ENCODE results near the gene VWA5B1.
A peak's percentile ranks its signal among the peaks of the same experiment; 100 is the strongest.

The VWA5B1 gene

DNA sequence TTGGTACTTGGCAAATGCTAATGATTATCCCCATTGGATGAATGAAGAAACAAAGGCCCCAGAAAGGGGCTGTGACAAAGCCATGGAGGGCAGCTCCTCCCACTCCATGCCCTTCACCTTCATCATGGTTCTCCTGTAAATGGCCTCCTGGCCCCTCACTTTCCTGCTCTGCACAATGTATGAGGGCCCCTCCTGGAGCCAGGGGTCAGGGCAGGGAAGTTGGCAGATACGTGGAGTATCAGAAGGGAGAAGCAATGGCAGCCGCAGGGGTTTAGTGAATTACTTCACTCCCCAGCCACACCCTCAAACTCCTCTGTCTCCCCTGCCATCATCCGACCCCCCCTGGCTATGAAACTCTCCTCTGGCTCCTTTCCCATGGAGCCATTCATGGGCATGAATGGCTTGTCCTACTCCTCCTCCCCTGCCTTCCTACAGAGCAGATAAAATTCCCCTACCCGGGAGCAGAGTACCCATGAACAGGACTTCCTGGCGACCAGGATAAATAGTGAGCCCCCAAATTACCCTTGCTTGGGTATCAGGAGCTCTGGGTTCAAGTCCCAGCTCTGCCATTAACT, 109.0 kb downstream of the VWA5B1 start:
- no peak for DNase-seq

DNA sequence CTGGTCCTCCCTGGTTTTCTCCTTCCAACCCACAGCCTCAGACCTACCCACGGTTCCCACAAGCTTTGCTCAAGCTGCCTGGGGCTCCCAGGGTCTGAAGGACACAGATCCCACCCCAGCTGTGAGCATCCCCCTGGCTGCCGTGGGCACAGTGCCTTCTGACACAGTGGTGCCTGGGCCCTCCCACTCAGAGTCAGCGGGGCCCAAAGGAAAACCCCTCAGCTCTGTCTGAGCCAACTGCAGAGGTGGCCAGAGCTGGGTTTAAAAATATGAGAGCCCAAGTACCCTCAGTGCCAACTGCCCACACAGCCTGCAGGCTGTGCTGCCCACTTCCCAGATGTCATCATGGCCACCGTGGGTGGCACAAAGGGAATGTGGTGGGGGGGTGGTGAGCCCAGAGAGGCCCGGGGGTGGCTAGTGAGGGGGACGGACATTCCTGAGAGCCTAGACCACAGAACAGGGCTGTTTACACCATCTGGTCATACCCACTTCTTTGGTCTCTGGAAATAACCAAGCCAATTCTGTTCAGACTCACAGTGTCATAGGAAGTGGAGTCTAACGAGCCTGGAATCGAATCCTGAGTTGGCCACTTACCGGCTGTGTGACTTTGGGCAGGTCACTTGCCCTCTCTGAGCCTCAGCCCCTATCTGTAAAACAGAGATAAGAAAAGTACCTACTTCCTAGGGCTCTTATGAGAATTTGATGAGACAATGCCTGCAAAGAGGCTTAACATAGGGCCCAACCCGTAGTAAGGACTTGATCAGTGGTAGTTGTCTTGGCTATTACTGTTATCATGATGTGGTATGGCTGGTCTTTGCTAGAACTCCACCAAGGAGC, 109.9 kb downstream of the VWA5B1 start:
- DNase-seq = no peak

DNA sequence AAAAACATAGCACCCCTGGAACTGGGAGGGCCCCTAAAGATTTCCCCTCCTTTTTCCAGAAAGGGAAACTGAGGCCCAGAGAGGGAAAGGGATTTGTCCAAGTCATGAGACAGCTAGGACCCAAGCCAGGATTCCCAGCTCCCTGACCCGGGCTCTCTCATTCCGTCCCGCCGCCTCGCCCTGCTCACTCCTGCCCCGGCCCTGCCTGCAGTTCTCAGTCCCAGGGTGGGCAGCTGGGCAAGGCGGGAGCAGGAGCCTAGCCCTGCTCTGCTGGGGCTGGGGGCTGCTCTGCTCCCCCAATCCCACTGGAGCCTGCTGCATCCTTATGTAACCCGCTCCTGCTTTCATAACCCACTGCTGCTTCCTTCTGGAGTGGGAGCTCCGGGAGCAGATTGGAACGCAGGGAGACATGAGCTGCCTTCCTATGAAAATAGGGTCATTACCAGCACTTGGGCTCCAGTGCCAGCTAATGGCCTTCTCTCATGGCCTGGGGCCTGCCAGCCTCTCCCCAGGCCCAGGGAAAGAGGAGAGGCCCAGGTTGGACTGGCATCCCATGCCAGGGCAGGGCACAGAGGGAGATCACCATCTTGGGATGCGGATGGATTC, 110.8 kb downstream of the VWA5B1 start:
- no peak for DNase-seq

- DNase-seq = no peak
These were observed 112.1 kb downstream of the VWA5B1 start for GRCh38 chr1:20402585-20403422.

DNA sequence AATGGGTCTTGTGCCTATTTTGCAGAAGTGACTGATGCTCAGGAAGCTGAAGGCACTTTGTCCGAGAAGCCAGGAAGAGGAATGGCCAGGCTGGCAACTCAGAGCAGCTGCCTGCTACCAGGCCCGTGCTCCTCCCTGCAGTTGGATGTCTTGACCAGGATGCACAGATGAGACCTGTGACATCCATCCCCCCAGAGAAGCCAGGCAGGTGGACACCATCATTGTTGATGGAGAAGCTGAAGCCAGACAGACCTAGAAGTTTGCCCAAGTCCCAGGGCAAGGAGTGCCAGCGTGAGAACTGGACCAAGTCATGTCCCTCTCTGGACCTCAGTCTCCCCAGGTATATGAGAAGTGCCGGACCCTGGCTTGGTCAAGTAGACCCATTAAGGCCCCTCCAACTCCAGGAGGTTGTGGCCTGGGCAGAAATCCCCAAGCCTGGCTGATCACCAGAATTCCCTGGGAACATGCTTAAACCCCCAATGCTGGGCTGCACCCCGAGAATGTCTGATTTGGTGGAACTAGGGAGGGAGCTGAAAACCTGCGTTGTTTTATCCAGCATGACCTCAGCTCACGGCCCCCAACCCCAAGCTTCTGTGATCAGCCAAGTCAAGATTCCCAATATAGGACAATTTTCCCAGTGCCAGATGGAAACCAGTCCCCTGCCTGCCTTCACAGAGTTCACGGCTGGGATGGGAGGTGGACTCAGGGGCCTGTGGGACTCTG, 112.9 kb downstream of the VWA5B1 start:
- DNase-seq = no peak

GRCh38 chr1:20404466-20404865, 113.8 kb downstream of the VWA5B1 start:
- DNase-seq = peak in 1 of 2 experiments; percentile 71

Measured in cerebellar nuclear complex (tissue), 1 donor.